GM10248 (cell line): Measurements from ENCODE around the gene TMEM19.

Source experiments
- CTCF ChIA-PET: fragments of 300-600 bp; sonication (Branson Sonifier 250); formaldehyde crosslinking; extraction: SDS; loops from one replicate; lab custom pipeline; 2021; ENCODE audit warnings: antibody characterized with exemption; lab: Yijun Ruan, JAX
- POLR2A ChIA-PET: fragments of 350-650 bp; sonication (Branson Sonifier 250); formaldehyde crosslinking; extraction: SDS; loops from one replicate; lab custom pipeline; 2020; ENCODE audit warnings: antibody characterized with exemption; lab: Yijun Ruan, JAX
- DNase-seq: peaks from one replicate; pipeline ENCODE4 v3.0.0; 2012; ENCODE audit errors: extremely low spot score
- CTCF ChIP-seq: IDR thresholded peaks from 2 replicates; pipeline ENCODE4 v1.5.1; 2012; ENCODE audit warnings: mild to moderate bottlenecking, low read depth; ENCODE audit errors: extremely low read depth, missing control alignments, control extremely low read depth

Gene TMEM19

DNA sequence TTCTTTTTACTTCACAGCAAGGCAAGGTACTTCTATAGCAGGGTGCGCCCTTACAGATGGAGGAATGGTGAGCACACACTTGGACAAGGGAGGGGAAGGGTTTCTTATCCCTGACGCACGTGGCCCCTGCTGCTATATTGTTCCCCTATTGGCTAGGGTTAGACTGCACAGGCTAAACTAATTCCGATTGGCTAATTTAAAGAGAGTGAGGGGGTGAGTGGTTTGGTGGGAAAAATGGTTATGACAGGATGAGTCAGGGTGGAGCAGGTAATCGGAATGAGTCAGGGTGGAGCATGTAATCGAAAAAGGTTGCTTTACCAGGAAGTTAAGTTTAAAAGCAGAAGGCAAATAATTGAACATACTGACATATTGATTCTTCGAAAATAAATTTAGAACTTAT is 45.1 kb downstream of the TMEM19 start:
- POLR2A ChIA-PET, result no interaction called here
- TF ChIP-seq CTCF, result no peak
- CTCF ChIA-PET, result interaction anchor here (0.9 to 1.5 kb wide), 3 partner anchors 16 to 18 kb away, joined by 4 to 5 read pairs (median 5); no protein-coding TSS in a partner anchor
- DNase-seq, result no peak

DNA sequence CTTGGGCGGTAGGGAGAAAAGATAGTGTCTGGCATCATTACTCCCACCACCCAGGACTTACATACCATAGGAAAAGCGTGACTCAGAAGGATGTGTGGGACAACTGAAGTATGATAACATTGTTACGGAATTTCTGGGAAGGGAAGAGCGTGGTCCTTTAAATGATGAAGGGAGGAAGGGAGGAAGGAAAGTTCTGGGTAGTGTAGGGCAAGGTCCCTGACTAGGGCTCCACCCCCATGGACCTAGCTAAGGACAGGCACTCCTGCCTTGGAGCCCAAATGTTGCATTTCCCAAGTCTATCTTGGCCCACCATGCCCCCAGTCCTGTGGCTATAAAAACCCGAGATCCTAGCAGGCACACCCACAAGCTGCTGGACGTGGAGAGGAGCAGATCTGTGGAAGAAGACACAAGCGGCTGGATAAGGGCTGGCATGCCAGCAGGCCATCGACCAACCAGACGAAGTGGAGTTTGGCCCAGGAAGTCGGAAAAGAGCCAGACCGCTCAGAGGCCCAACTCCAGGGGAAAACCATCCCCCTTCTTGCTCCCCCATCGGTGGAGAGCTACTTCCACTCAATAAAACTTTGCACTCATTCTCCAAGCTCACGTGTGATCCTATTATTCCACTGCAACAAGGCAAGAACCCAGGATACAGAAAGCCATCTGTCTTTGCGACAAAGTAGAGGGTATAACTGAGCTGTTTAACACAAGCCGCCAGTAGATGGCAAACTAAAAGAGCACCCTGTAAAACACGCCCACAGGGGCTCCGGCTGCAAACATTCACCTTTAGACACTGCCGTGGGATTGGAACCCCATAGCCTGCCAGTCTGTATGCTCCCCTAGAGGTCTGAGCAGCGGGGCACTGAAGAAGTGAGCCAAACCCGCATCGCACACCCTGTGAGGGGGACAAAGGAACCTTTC is 45.8 kb downstream of the TMEM19 start:
- no peak for DNase-seq
- TF ChIP-seq CTCF, result no peak
- ChIA-PET CTCF (interaction anchor here (0.8 to 1.5 kb wide), 3 partner anchors 15 to 19 kb away, joined by 4 to 5 read pairs (median 4); no protein-coding TSS in a partner anchor), POLR2A (no interaction called here)

- ChIA-PET CTCF (interaction anchor here (0.8 to 1.5 kb wide), 2 partner anchors 14 to 16 kb away, joined by 4 to 5 read pairs; no protein-coding TSS in a partner anchor), POLR2A (no interaction called here)
- no peak for DNase-seq
- no peak for TF ChIP-seq CTCF
Measured at GRCh38 chr12:71732357-71732712, 46.5 kb downstream of the TMEM19 start.

DNA sequence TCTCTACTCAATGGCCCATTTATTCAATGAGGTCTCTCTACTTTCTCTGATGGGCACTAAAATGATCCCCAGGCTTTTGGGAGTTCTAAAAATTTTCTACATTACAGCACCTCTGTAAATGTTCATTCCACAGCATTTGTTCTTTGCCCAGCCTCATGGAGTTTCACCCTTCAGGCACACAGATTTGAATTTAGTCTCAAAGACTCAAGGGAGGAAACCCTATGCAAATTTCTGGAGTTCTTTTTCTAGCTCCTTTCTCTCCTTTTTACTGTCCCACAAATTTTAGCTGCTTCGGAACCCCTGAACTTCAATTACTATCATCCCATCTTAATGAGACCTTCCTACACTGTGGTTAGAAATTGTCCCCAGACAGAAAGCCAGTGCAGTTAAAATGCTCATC is 51.3 kb downstream of the TMEM19 start:
- POLR2A ChIA-PET, result no interaction called here
- TF ChIP-seq CTCF, result no peak
- DNase-seq, result no peak
- CTCF ChIA-PET, result interaction anchor here (0.7 to 5.7 kb wide), 6 partner anchors 10 to 100 kb away, joined by 3 to 50 read pairs (median 6); partner anchors contain the start of gene TMEM19

DNA sequence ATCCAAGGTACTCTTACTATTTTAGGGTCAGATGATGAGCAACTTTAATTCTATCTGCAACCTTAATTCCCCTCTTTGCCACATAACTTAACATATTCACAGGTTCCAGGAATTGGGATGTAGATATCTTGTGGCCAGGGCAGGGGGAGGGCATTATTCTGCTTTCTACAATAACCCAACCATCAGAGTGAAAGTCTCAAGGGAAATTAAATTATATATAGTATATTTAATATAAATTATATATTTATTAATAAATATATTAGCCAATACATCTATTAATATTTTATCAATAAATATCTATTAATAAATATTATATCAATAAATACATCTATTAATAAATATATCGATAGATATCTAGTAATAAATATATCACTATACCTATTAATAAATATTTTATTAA is 57.1 kb downstream of the TMEM19 start:
- TF ChIP-seq CTCF, result no peak
- ChIA-PET POLR2A (no interaction called here), CTCF (interaction anchor here (6.4 kb wide), 1 partner anchor 327 kb away, joined by 72 read pairs; no protein-coding TSS in a partner anchor)
- DNase-seq, result no peak

DNA sequence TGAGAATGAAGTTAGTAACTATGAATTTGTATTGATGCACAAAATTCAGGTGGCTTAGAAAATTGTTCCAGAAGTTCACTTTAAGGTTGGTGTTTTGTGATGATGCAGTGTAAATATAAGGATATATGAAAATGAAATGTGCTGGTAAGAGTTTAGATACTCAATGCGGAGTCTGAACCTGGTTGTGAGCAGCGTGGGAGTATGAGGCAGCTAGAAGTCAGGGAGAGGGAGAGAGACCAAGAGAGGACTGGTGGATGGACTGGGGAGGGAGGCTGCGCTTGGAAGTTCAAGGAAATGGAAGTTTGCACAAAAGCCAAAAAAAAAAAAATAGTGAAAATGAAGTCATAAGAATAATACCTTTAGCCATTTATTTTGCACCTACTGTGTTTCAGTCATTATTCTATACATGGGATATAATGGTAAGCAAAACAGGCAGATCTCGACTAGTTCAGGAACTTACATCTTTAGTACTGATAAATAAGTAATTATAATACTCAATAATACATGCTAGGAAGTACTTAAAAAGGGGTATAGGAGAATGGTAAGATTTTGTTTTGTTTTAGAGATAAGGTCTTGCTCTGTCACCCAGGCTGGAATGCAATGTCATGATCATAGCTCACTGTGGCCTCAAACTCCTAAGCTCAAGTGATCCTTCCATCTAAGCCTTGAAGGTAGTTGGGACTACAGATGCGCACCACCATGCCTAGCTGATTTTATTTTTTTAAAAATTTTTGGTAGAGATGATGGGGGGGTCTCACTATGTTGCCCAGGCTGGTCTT is 58.8 kb downstream of the TMEM19 start:
- POLR2A ChIA-PET, result no interaction called here
- CTCF ChIA-PET, result interaction anchor here (0.6 to 6.4 kb wide), 8 partner anchors 14 to 1011 kb away, joined by 3 to 72 read pairs (median 6); partner anchors contain the start of gene TMEM19
- no peak for TF ChIP-seq CTCF
- DNase-seq, result no peak
